Stimulated activated CD8-positive, alpha-beta memory T cell treated with anti-CD3 and anti-CD28 coated beads, Interleukin-15, amount 100 ng/mL, for 1 hour (primary cell): Measurements from ENCODE around the gene TUBB4B.
"Not testable (repeated sequence)": the region's sequence is repeated elsewhere in the genome, so short reads cannot be mapped to it uniquely, and the experiment has no call there.

Experiments
- DNase-seq: peaks from one replicate; pipeline ENCODE4 v3.0.0-alpha.2; 2020; ENCODE audit warnings: low read depth

TUBB4B gene

DNA sequence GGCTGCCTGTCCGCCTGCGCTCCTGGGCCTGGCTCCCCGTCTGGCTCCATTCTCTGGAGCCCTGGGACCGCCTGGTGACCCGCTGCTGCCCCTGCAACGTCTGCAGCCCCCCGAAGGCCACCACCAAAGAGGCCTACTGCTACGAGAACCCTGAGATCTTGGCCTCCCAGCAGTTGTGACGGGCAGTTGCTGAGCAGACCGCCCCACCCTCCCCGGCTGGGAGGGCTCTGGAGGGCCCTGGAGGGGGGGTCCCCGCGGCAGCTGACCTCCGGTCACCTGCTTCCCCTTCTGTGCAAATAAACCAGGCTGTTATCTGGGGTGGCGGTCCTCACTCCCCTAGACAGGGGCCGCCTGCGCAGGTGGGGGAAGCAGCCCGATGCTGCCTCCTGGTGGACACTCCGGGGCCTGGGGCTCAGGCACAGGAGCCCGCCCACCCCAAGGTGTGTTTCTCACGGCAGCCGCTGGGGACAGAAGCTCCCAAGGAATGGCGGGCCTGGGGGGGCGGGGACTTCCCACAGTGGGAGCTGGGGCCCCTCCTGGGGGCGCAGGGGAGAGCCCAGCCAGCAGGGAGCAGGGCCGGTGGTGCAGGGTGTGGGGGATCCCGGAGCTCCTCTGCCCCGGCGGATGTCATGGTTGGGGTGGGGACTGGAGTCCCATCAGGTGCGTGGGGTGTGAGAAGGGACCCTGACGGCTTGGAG, 4.7 kb upstream of the TUBB4B start:
- peak; percentile 87 for DNase-seq

DNA sequence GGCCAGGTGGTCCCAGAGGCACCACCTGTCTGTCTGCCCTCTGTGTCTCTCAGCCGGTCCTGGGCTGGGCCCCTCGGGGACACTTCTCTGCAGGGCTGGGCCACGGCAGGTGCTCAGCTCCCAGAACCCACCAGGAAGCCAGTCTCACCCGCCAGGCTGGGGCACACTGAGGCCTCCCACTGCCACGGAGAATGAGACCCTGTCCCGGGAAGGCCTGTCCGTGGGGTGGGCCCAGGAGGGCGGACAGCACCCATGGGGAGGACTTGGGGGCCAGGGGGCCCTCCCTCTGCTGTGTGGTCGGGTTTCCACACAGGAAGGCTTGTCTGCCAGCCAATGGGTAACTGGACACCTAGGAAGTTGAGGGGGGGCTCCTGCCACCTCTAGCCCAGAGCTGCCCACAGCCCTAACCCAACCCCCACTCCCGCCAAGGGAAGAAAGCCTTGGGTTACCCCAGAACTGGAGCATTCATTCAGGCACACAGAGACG, 4.1 kb upstream of the TUBB4B start:
- no peak for DNase-seq

DNA sequence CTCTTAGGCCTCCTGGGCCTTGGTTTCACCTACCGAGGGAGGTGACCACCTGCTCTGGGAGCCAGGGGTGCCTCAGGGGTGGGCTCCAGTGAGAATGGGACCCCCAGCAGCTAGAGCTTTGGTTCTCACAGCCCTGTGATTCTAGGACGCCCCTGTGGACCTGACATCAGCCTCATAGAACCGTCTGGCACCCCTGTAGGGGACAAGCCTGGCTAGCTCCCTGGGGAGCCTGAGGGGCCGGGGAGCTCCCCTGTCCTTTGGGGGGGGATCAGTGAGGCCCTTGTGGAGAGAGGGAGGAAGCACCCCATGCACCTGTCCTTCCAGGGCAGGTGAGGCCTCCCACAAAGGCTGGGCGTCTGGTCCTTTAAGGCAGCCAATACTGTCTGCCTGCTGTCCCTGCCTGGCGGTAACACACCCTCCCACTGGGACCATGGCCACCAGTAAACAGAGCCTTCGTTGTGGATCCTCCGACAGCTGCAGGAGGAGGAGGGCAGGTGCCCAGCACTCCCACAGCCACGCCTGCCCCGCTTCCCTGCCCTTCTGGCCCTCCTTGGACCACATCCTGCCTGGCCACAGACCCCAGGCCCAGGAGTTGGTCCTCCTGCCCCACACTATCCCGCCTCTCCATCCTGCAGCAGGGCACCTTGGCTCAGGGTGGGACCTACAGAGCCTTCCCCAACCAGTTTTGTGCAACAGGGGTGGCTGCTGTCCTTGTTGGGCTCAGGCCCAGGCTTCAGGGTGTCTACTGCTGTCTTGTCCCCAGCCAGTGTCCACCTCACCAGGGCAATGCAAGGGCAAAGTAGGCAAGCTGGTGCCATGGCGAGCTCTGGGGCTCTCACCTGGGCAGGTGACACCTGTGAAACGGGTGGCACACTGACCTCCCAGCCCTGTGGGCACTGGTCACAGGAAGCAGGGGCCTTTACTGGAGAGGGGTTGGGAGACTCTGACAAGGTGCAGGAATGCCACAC, 3.0 kb upstream of the TUBB4B start:
- no peak for DNase-seq

DNA sequence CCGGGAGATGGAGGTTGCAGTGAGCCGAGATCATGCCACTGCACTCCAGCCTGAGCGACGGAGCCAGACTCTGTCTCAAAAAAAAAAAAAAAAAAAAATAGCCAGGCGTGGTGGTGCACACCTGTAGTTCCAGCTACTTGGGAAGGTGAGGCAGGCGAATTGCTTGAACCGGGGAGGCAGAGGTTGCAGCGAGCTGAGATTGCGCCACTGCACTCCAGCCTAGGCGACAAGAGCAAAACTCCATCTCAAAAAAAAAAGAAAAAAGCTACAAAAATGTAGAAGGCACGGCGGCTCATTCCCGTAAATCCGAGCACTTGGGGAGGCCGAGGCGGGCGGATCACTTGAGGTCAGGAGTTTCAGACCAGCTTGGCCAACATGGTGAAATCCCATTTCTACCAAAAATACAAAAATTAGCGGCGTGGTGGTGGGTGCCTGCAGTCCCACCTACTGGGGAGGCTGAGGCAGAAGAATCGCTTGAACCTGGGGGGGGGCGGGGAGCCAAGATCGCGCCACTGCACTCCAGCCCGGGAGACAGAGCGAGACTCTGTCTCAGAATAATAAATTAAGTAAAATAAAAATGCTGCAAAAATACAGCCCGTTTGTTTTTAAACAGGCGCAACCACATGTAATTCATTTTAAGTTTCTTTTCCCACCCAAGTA, 1.4 kb upstream of the TUBB4B start:
- not testable (repeated sequence) for DNase-seq

DNA sequence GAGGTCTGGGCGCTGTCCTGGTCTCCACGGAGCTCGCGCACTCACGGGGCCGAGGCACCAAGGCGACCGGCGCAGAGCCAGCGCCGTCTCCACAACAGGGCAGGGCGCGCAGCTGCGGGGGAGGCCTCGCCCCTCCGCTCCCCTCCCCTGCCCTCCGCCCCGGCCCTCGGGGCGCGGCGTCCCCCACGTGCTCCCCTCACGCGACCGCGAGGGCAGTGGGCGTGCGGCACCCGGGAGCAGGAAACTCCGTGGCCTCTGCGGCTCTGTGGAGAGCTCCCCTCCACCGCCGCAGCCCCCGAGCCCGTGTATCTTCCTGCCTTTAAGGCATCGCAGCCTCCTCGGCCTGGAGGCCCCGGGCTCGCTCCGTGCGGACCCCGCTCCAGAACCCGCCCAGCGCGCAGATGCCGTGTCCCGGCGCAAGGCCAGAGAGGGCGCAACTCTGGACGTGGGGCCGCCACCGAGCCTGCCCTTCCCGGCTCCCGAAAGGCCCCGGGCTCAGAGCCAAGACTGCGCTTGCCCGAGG, 708 bp upstream of the TUBB4B start:
- peak; percentile 27 for DNase-seq

DNA sequence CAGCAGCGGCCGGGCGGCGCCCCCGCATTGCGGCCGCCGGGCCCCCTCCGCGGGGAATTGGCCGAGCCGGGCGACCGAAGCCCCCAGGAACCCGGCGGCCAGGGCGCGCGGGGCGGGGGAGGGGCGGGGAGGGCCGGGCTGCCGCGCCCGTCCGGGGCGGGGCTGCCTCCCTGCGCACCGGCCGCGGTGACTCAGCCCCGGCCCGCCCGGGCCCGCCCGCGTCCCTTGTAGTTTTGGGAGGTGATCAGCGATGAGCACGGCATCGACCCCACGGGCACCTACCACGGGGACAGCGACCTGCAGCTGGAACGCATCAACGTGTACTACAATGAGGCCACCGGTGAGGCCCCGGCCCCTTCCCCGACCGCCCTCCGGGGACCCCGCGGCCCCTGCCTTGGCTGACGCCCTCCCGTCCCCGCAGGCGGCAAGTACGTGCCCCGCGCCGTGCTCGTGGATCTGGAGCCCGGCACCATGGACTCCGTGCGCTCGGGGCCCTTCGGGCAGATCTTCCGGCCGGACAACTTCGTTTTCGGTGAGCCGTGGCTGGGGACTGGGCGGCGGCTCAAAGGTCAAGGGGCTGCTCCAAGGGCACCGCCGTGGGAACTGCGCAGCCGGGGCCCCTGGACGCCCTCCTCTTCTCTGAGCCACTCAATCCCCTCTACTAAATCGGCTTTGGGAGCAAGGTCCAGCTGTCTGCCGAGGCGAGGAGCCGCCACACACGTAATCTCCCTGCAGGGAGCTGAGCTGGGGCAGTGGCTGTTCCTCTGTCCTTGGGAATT, 592 bp downstream of the TUBB4B start:
- DNase-seq, result peak; percentile 40

DNA sequence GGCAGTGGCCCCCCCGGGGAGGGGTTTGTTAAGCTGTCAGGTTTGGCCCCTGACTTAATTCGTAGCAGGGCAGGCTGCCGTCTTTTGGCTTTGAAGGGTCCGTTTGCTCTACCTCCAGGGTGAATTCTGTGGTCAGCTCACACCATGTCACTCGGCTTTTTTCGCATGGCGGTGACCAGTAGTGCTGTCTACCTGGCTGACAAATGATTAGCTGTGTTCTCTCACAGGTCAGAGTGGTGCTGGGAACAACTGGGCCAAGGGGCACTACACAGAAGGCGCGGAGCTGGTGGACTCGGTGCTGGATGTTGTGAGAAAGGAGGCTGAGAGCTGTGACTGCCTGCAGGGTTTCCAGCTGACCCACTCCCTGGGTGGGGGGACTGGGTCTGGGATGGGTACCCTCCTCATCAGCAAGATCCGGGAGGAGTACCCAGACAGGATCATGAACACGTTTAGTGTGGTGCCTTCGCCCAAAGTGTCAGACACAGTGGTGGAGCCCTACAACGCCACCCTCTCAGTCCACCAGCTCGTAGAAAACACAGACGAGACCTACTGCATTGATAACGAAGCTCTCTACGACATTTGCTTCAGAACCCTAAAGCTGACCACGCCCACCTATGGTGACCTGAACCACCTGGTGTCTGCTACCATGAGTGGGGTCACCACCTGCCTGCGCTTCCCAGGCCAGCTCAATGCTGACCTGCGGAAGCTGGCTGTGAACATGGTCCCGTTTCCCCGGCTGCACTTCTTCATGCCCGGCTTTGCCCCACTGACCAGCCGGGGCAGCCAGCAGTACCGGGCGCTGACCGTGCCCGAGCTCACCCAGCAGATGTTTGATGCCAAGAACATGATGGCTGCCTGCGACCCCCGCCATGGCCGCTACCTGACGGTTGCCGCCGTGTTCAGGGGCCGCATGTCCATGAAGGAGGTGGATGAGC, 1.4 kb downstream of the TUBB4B start:
- DNase-seq, result no peak

DNA sequence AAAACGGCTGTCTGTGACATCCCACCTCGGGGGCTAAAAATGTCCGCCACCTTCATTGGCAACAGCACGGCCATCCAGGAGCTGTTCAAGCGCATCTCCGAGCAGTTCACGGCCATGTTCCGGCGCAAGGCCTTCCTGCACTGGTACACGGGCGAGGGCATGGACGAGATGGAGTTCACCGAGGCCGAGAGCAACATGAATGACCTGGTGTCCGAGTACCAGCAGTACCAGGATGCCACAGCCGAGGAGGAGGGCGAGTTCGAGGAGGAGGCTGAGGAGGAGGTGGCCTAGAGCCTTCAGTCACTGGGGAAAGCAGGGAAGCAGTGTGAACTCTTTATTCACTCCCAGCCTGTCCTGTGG, 2.2 kb downstream of the TUBB4B start:
- DNase-seq, result not testable (repeated sequence)

DNA sequence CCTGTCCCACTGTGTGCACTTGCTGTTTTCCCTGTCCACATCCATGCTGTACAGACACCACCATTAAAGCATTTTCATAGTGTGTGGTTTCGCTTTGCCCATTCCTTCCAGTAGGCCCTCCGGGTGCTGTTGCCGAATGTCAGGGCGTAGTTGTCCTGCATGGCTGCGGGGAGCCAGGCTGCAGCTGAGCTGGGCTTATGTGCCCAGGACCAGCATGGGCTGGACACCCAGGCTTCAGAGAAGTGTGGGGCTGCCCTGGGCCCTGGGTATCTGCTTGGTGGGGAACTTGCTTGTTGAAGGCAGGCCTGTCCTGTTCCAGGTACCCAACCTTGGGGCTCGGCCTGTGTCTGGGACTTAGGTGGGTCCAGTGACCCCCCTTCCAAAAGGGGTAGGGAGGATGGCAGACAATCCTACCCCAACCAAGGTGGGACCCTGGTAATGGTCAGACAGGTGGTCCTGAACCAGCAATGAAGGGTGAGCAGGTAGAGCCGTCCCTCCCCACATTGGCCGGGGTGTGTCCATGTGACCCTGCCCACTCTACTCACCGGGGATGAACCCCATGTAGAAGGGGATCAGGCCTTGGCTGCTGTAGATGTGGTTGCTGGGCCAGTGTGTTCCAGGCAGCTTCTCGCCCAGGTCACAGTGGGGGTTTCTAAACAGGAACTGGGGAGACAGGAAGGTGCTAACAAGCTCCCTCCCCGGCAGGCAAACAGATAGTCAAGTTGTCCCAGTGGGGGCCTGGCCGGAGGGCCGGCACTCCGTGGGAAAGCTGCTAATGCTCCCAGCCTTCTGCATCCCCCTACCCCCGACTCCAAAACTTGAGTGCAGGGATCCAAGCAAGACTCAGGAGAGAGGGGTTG, 2.8 kb downstream of the TUBB4B start:
- no peak for DNase-seq

DNA sequence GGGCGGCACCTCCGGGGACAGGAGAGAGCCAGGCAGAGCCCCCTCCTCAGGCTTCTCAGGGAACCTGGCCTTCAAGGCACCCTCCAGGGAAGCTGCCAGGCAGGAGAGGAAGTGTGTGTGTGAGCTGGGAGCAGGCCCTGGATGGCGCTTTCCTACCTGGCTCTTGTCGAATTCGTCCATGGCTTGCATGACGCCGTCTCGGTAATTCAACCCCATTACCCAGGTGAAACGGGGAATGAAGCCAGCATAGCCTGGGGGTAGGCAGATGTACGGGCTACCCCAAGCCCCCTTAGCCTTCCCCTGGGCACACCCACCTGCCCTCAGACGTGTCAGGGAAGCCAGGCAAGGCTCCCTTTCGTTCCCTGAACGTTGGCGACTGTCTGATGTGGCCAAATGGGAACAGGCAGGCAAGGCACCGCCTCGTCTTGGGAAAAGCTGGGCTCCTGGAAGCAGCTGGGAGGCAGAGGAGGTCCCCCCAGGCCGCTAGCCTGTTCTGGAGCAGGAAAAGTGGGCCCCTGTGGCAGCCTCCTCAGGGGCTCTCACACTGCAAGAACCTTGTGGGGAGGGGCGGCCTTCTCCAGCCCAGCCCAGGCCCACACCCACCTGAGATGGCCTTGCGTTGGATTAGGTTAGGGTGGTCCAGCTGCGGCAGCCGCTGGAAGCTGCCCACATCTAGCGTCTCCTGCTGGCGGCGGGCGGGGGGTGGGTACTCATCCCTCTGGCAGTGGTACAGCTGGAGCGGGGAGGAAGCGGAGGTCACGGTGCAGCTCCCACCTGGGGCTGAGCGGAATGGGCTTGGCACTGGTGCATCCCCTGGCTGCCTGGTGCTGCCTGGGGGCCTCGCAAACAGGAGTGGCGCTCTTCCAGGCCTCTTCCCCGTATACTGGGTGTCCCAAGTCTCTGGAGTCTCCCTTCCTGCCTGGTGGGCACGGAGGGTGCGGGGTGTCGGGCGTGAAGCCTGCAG, 3.7 kb downstream of the TUBB4B start:
- DNase-seq, result no peak

DNA sequence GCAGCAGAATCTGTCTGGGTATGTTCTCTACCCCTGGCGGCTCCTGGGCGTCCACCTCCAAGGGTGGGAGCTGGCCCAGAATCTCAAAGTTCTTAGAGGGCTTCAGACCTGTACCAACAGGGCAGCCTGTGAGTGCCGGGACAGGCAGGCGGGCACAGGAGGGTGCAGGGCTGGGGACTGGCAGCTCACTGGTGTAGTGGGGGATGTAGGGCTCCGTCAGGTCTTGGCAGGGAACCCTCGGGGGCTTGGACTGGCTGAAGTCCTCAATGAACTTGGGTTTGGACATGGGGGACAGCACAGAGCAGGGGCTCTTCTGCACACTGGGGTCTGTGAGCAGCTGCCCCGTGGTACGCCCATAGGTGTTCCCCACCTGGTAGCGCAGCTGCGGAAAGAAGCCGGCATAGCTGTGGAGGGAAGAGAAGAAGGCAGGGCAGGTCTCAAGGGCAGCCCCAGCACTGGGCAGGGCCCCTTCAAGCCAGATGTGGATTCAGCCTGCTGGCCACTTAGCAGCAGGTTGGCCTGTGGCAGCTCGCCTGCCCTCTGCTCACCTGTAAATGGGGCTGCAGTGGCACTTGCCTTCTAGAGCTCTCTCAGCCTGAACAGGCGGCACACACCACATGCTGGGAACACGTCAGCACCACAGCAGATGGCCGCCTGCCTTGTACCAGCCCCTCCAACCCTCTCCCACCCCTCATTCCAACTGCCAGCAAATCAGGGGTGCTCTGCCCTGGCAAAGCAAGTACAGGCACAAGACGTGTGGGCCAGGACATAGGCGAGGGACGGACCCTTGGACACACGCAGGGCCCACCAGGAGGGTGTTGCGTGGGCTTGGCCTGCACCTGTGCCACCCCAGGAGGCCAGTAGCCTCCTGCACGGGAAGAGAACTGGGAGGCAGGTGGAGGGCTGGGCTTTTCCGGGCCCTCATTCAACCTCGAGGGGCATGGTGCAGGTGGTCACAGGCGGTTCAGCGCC, 4.6 kb downstream of the TUBB4B start:
- no peak for DNase-seq

DNA sequence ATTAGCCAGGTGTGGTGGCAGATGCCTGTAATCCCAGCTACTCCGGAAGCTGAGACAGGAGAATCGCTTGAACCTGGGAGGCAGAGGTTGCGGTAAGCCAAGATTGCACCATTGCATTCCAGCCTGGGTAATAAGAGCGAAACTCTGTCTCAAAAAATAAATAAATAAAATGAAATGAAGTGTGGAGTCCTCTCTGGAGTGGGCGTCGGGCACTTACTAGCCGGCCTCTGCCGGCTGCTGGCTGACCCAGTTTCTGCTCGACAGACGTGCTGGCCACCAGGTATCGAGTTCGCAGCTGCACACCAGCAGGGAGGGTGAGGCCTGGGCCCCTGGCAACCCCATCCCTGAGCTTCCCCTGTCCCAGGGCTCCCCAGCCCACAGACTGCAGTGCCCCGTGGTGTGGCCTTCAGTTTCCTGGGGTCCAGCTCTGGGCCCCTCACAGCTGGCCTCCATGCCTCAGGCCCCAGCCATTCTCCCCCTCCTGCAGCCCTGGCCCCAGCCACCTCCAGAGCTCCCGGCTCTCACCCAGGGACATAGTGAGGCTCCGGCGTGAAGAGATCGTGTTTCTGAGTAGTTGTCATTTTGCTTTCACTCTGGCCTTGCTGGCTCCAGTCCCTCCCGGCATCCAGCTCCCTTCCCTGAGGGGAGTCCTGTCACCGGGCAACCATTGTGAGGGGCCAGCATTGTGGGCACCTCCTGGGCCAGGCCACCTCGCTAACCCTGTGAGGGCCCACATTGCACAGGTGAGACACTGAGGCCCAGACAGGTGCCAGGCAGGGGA, 6.2 kb downstream of the TUBB4B start:
- DNase-seq, result no peak

DNA sequence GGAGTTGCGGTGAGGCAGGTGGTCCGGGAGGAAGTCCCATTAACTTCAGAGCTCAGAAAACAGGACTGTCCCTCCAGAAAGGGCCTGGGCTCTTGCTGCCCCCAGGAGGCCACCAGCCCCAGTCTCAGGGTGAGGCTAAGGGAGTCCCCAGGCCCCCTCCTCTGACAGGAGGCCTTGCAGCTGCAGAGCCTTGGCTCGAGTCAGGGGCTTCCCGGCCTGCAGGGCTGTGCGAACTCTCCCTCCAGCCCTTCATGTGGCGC, 6.8 kb downstream of the TUBB4B start:
- no peak for DNase-seq

DNA sequence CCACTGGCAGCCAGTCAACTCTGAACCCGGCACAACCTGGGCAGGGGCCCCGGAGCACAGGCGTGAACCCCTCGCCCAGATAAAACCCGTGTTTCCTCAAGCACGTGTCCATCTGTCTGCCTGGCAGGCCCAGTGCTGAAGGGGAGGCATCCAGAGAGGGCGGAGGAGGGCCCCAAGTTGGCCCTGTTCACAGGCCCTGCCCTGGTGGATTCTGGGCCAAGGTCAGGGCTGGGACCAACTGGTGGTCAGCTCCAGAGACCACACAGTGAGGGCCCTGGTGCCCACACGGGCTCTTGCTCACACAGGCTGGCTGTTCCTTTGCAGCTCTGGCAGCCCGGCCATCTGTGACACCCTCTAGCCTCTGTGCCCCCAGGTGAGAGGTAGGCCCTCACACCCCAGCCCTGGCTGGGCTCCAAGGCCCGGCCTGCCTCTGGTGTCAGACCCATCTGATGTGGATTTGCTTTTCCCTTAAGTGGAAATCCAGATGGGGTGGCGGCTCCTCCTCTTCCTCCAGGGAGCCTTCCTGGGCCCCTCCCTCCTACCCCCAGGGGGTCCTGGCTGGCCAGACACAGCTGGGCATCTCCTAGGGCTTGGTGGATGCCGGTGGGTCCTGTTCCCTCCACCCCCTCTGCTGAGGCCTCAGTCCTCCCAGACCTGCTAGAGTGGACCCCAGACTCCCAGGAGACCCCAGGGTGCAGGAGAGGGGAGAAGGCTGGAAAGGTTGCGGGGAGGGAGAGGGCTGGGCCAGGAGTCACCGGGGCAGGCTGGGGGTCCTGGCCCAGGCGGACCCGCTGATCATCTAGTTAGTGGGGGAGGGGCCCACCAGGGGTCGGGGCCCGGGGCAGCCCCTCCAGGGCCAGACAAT, 9.5 kb downstream of the TUBB4B start:
- no peak for DNase-seq

DNA sequence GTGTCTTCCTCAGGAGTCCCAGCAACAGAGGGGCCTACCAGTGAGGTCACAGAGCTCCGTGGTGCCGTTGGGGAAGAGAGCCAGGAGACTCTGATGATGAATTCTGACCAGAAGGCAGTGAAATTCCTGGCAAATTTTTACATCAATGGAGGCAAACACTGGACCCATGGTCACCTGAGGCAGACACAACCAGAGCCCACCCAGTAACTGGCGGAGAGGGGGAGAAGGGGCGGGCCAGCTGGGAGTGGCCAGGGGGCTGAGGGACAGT, 10.0 kb downstream of the TUBB4B start, which contains the start of gene STPG3:
Gene STPG3, plus strand, starts transcription at position 93 of the 268 bp plus-strand sequence. Its CDS starts 1 bp downstream, at position 94.
- DNase-seq, result no peak
